Renal pelvis (tissue), 4 donors: Measurements from ENCODE around the gene RRP1. TPM values are rescaled to one million over a fixed set of nuclear protein-coding genes. Genes with fewer than 3 reads are reported as not detected.
A peak's percentile ranks its signal among the peaks of the same experiment; 100 is the strongest.

Experiments used
- DNase-seq: peaks from one replicate; pipeline ENCODE4 v3.0.0-alpha.2; 2013
- polyA plus RNA-seq, 3 donors: library from polyadenylated mRNA; unstranded; fragments of 120-200 nt; gene quantifications; one replicate each; pipeline ENCODE4 v1.2.1, GENCODE V29; 2013; ENCODE audit not compliant: insufficient read length in 3 of 3

RRP1 gene
- polyA plus RNA-seq, 3 donors, result 31.3 to 35.8 (median 31.7) TPM

DNA sequence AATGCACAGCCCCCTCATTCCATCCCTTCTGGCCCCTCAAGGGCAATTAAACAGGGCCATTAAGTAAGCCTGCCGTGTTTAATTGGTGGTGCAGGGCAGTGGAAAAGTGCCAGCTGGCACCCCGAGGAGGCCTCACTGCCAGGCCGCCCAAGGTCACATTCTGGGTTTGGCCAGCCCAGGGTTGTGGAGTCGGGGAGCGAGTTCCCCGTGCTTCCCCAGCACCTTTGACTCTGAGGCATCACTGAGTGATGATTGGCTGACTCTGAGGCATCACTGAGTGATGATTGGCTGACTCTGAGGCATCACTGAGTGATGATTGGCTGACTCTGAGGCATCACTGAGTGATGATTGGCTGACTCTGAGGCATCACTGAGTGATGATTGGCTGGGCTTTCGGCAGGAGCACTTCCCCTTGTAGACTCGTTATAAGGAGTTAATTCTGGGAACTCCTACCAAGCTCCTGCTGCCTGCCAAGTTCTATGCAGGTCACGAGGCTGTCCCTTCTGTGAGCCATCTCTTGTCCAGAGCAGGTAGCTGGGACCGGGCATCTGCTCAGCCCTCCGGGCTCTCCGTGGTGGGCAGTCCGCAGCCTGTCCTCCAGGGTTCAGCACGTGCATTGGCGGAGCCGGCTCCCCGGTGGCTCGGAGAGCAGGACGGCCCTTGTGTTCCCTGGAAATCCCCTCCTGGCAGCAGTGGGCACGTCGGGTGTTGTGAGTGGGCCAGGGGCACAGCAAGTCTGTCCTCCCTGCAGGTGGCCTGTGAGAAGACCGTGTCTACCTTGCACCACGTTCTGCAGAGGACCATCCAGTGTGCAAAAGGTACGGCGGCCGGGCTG lies 34.2 kb upstream of the RRP1 start:
- DNase-seq, result no peak

DNA sequence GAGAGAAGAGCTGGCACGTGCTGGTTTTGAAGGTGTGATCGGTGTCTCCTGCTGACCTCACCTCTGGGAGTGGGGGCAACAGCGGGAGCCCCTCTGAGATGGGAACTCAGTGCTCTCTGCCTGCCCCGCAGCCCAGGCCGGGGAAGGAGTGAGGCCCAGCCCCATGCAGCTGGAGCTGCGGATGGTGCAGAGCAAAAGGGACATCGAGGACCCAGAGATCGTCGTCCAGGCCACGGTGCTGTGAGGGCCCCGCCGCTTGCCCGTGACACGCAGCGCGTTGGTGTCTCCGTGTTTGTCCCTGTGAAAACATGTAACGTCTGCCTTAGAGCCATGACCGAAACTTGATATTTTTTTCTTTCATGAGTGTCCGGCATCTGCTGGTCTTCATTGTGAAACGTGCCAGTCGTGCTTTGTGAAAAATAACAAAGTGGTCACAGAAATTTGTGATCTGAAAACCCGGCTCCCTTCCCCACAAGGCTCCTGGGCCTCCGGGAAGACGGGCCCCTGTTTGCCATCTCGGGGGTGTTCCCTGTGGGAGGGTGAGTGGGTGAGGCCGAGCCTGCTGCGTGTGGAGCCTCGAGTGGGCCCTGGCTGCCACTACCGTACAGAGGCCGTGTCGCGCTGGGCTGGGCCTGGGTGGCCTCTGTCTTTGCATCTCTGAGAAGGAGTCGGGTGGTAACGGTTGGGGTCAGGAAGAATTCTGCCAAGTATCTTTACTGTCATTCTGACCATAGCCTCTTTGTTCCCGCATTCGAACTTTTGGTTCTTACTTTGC lies 33.4 kb upstream of the RRP1 start:
- no peak for DNase-seq

GRCh38 chr21:43757601-43758000 lies 31.8 kb upstream of the RRP1 start:
- no peak for DNase-seq

GRCh38 chr21:43758111-43758641 lies 31.2 kb upstream of the RRP1 start:
- DNase-seq, result peak; percentile 51

GRCh38 chr21:43758811-43759210 lies 30.6 kb upstream of the RRP1 start:
- DNase-seq, result no peak

DNA sequence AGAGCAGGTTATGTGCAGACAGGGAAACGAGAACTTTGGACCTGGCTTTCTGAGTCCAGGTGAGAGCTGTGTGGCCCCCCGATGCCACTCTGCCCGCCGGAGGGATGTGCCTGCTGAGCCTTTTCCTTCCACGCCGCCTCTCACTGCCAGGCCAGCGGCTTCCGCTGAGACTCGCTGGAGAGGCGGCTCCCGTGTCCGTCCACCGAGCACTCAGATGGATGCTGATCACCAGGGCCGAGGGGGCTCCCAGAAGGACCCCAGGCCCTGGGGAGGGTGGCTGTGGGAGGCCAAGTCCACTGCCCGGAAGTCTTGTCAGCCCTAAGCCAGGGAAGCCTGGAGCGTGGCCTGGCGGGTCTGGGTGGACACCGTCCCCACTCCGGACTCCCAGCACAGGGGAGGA lies 29.7 kb upstream of the RRP1 start:
- DNase-seq, result no peak

GRCh38 chr21:43760391-43760958 lies 28.9 kb upstream of the RRP1 start:
- no peak for DNase-seq

GRCh38 chr21:43761886-43762285 lies 27.5 kb upstream of the RRP1 start:
- DNase-seq, result no peak

DNA sequence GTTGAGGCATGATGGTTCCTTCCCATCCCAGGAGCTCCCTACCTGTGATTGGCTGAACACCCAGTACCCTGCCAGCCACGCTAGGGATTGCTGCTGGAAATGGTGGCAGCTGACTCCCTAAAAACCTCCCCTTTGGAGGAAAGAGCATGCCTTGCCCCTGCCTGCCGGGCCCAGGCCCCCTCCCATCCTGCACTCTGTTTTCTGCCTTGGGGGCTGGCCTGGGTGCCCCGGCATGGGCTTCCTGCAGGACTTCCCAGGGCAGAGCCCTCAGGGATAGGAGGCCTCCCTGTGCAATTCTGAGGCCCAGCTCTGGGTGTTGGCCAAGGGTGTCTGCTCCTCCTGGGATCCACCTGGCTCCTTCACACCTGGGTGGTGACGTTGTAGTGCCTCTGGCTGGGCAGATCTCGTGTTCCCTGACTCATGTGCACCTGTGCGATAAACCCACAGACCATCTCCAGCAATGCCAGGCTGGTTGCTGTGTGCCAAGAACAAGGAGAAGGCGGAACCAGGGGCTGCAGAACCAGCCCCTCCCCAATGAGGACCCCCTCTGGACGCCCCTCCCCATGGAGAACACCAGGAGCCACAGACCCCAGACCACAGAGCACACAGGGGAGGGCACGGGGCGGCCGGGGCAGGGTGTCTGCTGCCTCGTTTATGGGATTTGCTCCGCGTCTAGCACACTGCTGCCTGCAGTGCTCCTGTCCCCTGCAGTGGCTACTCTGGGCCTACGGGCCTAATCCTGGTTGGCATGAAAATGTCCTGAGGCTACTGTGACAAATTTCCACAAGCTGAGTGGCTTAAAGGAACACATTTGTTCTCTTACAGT lies 26.9 kb upstream of the RRP1 start:
- DNase-seq, result no peak

DNA sequence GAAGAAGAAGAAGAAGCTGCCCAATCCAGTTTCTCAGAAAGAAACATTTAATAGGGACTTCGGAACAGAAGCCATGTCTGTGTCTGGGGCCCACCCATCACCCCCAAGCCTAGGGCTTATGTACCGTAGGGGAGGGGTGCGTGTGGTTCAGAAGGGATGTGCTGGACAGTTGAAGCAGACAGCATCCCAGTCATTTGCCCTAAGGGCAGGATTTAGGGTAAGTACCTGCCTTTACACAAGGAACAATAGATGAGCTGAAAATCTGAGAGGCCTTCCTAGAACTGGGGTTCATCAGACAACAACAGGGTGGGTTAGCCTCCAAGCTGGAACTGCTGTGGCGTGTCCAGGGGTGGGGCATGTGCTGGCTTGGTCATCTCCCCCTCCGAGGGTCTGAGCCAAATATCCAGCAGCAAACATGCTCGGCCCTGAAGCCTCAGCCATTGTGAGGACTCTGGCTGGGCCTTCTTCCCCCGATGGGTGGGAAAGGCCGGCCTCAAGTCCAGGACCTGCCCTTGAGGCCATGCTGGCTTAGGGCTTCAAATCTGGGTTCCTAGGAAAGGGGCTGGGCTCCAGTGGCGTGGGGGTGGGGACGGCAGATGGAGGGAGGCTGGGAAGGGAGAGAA lies 25.4 kb upstream of the RRP1 start:
- DNase-seq, result no peak

GRCh38 chr21:43764576-43765495 lies 24.5 kb upstream of the RRP1 start:
- no peak for DNase-seq

- no peak for DNase-seq
These were observed 22.5 kb upstream of the RRP1 start for GRCh38 chr21:43766734-43767497.

DNA sequence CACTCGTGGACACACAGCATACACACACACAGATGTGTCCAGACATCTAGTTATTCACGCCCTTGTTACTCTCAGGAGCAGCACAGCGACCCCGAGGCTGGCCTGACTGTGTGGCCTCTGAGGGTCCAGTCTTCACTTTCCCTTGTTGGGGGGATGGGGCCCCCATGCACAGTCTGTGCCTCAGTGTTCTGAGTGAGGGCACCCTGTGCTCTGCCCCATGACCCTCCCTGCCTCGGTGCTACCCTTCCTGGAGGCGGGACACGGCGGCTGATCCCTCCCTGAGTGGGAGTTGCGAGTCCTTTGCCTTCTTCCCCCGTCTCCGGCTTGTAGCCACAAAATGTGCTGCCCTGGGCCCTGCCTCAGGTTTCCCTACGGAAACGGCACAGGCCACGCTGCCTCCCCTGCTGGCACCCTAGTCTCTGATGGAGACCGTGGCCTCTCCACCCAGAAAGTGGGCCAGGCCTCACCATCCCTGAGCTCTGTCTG lies 21.8 kb upstream of the RRP1 start:
- no peak for DNase-seq

- DNase-seq, result no peak
These were observed 21.2 kb upstream of the RRP1 start for GRCh38 chr21:43767984-43768867.

- no peak for DNase-seq
These were observed 20.6 kb upstream of the RRP1 start for GRCh38 chr21:43768868-43769167.

DNA sequence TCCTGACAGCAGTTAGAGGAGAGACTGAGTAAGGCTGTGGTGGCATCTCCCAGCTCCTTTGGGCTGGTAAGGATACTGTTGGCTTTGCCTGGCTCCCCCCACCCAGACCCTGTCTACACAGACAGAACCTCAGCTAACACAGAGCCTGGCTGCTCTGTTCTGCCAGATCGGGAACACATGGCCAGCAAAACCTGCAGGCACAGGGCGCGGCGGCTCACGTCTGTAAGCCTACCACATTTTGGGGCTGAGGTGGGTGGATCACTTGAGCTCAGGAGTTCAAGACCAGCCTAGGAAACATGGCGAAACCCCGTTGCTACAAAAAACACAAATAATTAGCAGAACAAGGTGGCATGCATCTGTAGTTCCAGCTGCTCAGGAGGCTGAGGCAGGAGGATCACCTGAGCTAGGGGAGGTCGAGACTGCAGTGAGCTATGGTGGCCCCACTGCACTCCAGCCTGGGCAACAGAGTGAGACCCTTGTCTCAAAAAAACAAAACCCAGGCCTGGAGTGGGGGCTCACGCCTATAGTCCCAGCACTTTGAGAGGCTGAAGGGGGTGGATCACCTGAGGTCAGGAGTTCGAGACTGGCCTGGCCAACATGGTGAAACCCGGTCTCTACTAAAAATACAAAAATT lies 19.9 kb upstream of the RRP1 start:
- no peak for DNase-seq

GRCh38 chr21:43770066-43770655 lies 19.2 kb upstream of the RRP1 start:
- no peak for DNase-seq
